Activated T-cell treated with anti-CD3 and anti-CD28 coated beads for 4 hours (primary cell): ENCODE results near the gene GGACT.
"Not testable (repeated sequence)": the region's sequence is repeated elsewhere in the genome, so short reads cannot be mapped to it uniquely, and the experiment has no call there.

ENCODE experiments used
- DNase-seq: peaks from one replicate; pipeline ENCODE4 v3.0.0-alpha.2; 2020

Gene GGACT

DNA sequence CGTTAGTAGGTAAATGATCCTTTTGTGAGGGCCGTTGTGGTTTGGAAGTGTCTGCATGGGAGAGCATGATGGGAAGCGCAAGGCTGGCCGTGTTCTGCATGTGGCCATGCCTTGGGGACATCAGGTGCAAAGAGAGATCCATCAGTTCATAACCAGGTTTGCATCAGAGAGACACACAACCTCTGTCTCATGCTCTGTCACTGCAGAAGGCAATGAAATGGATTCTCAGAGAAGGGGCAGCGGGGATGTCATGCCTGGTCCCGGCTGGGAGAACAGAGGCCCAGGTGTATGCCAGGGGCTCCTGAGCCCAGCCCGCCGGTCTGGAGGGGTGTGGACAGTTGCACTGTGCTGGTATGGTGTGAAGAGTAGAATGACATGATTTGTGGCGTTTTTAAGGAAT lies 60.2 kb downstream of the GGACT start:
- DNase-seq, result no peak

DNA sequence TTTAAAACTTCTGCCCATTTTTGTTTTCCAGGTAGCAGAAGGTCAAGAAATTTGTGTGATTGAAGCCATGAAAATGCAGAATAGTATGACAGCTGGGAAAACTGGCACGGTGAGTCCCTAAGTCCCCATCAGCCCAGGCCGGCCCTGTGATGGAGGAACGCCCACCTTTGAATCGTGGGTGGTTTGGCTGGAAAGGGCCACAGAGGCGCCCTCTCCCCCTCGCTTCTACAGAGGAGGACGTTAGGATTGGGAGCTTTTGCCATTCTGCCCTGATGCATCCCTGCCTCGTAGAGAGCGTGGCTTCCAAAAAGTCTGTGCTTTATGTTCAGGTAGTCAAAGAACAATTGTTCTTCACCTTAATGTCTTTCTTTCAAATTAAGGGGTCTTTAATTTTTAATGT lies 60.9 kb downstream of the GGACT start:
- no peak for DNase-seq

DNA sequence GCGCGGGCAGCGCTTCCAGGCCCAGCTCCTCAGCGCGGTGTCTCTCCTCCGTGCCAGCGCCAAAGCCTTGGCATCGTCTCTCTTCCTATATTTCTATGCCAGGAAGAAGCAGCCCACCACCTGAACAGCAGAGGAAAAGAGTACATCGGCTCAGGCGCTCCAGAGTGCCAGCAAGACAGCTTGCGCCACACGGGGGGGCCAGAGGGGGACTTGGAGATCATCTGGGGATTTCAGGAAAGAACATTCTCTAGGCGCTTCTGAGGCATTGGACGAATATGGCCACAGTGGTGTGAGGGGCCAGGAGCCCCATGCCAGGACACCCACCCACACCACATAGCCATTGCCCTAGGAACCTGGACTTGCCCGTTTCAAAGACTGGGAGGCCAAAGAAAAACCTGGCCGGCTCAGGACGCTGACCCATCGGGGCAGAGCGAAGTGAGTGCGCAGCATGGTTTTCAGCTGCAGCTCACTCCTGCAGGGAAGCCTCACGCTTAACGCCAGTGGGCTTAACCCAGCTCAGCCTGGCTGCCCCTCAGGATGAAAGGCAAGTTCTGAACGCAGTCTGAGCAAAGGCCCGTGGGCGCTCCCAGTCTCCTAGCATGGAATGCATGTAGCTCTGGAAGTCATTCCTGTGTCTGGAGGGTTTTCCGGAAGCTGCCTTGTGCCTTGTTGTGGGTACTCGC lies 62.1 kb downstream of the GGACT start:
- DNase-seq, result no peak

DNA sequence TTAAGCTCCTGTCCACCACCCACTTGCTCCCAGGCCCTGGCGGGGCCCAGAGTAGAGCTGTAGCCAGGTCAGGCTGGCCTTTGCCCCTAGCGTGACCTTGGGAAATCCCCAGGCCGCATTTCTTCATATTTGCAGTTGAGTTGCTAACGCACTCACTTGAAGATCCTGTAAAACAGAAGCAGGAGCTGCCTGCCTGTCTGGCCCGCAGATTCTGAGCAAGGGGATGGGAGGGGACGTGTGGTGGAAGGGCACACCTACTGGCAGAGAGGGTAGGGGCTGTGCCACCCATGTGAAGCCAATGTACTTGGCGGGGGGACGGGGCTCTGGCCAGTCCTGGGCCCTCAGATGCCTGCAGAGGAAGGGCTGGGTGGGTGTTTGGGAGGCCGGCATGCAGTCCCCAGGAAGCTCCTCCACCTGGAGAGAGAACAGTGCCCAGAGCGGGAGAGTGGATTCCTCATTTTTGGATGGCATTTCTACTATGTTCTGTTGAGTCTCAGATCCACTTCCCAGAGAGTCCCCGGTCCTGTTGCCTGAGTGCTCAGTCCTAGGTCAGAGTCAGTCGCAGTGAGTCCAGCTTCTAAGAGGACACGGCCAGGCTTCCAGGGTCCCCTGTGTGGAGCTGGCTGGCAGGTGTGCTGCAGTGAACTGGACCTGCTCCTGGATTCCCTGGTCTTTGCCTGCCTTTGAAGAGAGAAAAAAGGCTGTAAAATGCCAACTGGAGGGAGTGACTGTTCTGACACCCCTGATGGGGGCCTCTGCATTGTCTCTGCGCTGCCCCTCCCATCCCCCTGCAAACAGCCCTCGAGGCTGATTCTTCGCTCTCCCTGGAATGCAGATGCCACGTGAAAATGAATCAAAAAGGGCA lies 62.9 kb downstream of the GGACT start:
- DNase-seq, result no peak

DNA sequence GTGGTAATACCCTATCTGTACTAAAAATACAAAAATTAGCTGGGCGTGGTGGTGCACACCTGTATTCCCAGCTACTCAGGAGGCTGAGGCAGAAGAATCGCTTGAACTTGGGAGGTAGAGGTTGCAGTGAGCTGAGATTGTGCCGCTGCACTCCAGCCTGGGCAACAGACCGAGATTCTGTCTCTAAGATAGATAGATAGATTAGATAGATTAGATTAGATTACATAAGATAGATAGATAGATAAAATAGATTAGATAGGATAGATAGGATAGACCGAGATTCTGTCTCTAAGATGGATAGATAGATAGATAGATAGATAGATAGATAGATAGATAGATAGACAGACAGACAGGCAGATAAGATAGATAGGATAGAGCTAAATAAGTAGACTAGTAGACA lies 63.9 kb downstream of the GGACT start:
- DNase-seq, result not testable (repeated sequence)

DNA sequence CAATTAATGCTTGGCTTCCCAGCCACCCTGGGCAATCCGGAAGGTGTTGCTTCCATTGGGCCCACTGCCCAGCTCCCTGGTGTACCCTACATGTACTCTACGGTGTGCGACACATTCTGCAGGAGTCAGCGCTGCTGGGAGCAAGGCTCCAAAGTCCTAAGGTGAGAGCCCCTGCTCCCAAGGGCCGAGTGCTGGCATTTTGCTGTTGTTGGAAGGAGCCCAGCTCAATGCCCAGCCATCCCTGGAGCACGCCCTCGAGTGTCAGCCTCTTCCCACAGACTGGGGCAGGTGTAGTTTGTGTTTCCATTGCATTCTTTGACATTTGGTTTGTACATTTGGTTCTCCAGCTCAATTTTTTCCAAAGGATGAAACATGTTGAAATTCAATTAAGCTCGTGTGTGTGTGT lies 64.6 kb downstream of the GGACT start:
- DNase-seq, result no peak

DNA sequence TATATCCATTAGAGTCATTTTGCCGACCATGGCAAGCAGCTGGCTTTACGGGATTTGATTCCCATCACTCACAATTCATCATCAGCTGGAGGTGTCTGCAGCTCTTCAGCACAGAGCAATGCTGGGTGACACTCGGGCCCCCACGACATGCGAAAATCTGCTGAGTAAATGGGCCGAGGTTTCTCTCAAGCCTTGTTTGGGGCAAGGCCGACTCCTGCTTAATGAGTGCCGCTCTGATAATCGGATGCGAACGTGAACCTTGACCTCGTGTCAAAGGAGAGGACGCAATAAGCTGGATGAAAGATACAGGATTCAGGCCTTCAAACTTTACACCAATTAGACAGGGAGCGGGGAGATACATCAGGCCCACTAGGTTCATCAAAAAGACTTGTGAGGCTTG lies 65.2 kb downstream of the GGACT start:
- no peak for DNase-seq

DNA sequence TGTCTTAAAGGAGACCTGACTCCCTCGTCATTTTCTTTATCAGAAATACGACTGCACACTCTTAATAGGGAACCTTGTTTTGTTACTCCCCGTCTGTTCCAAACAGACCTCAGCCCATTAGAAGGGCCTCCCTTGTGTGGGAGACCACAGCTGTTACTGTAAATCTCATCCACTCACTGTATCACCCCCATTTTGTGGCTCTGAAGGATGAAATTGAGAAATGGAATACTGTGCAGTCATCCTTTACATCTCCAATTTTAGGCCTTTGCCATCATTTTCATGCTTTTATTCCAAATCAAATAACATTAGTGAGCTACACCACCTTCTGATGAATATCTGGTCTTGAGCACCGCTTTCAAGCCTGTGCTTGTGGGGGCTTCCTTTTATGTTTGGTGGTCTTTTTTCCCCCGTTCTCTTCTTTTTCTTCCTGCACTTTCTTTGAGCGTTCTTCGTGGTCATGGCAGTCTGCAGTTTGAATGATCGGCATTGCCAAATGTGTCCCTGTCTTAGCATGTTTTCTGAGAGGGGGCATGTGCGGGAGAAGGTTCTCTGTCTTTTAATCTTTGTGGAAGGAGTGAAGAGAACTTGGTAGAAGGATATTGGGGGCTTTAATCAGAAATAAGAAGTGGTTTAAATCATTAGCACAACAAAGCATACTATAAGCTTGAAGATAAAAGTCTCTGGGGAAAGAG lies 65.8 kb downstream of the GGACT start:
- no peak for DNase-seq

DNA sequence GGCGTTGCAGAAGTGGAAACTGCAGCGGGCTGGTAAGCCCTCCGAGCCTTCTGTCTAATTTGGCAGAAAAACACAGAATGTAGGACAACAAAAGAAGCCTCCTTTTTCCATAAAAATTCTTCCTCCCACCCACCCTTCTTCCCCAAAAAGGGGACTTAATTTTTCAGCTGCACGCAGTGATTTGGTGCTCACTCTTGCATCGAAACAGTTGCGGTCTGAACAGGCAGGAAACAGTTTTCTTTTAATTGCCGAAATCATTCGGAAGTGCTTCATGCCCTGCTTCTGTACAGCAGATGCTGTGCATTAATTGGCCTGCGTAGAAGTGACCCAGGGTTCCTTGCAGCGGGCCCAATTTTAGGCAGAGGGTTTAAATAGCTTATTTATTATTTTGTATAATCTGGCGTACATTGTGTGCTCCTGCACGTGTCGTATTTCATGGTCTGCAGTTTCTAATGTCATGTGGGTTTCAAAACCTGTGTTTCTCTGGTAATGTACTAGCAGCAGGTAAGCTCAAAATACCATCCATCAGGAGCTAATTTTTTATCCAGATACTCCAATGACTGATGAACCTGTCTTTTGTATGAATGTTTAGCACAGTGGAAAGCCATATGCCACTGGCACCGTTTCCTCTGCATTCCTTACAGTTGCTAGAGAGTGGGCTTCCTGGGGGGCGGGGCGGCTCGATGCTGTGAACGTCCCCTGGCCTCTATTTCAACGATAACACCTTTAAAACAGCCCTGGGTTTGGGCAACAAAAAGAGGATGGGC lies 66.6 kb downstream of the GGACT start:
- DNase-seq, result no peak

DNA sequence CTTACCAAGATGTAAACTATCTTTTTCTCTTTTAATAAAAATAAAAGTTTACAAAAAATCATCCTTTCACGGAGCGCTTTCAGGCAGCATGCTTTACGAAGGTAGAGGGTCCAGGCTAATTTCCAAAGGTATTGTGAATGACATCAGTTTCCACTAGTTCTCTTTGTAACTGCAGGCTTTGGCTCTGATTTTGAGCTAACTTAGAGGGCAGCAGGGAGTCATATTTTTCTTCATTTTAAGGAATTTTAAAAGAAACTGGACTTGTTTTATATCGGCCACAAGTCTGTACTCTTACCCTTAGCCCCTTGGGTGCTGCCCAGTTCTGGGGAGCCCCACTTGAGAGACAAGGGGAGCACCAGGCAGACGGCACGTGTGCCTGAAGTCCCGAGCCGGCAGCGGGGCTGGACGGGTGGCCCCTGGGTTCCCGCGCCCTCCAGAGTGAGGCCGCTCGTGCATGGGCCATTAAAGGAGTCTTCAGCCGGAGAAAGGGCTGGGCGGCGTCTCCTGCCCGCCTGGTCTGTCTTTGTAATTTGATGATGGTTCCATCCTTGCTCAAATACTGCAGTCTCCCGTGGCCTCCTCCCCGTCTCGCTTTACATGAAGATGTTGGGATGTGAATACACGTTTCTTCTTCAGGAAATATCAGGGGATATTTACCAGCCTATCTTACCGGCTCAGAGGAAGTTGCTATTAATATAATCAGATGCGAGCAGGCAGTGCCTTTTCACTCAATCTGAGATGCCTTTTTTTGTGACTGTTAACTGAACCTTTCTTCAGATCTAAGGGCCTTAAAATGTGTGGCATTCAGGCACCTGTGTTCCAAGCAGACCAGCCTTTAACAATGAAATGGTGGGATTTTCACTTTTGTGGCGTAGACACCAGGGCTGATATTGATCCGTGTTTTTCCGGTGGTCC lies 67.4 kb downstream of the GGACT start:
- DNase-seq, result no peak

DNA sequence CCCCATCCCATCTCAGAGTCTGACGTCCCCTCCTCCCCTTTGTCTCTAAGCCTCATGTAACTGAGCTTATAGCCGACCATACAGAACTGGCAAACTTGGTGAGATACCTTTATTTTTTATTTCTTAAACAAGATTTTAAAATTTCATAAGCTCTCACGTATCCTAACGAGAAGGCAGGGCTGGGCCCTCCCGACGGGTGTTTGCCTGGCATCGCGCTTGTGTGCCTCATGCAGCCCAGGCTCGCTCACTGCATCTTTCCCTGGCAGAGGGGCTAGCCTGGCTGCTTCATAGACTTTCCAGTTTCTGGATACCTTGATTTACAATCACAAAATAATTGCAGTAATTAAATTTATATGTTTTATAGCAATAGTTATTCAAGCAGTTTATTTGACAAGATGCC lies 69.0 kb downstream of the GGACT start:
- no peak for DNase-seq

DNA sequence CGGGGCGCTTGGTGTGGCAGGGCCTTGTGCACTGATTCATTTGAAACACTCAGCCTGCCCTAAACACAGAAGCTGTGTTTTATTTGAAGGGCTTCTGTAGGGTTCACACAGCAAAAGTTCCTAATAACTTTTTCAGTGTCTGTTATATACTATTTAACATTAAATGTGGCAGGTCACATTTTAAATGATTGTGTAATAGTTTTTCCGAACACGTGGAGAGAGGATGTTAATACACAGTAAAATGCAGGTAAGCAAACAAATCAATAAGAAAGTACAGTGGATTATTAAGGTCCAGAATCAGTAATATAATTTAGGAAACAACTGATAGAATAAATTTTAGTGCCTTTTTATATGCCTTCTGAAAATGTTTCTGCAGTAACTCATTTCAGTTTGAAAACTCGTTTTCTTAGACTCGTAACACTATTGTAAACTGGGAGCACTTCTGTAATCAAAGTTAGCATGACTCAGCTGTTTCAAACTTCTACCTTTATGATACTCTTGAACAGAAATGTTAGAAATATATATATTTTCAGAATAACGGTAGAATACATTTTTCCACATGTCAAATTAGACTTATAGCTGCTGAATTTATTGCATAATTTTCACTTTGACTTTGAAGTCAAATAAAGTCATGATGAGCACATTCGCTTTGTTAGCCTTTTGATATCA lies 70.1 kb downstream of the GGACT start:
- DNase-seq, result no peak

DNA sequence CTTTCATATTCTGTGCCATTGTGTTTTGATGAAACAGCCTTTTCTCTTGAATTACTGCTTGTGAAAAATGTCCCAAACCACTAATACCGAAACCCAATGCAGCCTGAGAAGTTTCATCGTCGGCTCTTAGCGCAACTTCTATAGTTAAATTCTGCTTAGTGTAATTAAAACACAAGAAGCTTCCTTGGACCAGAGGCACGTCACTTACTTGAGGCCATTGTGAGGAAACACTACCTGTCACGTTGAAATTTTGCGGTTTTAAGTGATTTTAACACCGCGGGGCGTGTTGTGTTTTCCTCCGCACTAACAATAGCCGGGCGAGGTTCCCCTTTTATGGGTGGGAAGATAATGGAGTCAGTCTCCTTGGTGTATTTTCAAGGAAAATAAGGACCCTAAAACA lies 70.9 kb downstream of the GGACT start:
- no peak for DNase-seq

DNA sequence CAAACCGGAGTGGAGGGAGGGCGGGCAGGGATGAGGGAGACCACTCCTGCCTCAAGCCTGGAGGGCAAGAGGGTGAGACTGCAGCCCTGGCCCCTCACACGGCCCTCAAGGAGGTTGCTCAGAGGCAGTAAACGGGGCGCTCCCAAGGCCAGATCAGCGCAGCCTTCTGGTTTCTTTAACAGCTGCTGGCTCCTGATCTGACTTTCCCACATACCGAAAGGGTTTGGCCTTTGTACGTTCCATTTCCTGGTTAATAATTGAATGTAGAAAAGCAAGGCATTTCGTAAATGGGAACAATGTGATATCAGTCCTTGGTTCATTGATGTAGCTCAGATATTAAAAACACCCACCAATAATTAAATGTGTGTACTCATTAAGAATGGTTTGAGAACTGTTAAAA lies 71.5 kb downstream of the GGACT start:
- no peak for DNase-seq

DNA sequence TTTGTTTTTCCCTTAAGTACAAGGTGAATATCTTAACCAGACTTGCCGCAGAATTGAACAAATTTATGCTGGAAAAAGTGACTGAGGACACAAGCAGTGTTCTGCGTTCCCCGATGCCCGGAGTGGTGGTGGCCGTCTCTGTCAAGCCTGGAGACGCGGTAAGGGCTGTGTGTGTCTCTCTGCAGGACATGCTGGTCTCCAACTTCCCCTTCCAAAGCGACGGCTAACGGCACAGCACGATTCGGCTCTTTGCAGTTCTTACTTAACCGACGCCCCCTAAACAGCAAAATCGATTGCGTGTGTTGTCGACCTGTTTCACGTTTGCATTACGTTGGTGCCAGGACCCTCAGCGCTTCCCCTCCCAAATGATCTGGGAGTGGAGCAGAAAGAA lies 73.2 kb downstream of the GGACT start:
- no peak for DNase-seq

DNA sequence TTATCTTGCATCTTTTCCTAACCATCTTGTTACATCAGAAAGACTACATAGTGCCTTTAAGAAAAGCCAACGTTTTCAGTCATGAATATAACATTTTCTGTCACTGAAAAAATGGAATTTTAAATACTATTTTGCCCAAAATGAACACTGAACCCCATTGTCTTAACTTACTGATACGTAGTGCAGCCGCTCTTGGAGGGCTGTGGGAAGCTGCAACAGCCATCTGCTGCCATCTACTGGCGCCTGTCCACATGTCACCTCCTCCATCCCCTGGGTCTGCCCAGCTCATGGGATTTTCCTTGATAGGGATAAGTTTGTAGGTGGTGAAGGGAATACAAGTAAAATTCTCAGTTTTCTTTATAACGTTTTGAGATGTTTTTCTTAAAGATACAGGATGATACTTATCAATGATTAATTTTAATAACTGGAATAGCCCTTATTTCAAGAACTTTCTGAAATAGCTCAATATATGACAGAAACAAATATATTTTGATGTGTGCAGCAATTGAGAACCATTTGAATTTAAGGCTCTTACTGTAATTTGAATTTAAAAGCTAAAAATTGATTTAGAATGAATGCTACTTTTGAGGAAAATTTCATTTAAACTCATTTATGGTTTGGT lies 73.7 kb downstream of the GGACT start:
- peak; percentile 64 for DNase-seq

DNA sequence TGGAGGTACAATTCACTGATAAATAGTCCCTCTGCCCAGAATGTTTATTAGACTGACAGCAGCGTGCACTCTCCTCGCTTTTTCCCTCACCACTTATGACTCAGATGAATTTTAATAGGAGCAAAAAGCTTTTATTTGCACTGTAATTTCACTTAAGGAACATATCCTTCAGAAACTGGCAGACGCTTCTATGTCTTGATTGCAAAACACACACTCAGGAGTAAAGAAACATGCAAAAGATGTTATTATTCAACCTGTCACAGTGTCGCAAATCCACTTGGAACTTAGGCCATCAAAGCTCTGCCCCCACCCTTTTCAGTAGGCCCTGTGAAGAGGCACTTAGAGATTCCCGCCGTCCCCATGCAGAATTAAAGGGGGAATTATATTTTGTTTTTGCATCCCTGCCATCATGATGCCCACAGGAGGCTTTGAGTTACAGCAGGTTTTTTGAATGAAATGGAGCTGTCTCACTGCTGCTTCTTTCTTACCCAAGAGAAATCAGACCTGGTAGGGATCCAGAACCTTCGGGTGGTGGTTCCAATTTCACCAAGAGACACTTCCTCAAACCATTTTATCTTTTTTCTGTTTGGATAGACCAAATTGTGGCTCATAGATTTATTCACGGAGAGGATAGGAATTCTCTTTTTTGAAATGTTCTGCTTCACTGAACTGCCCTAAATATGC lies 74.5 kb downstream of the GGACT start:
- no peak for DNase-seq

DNA sequence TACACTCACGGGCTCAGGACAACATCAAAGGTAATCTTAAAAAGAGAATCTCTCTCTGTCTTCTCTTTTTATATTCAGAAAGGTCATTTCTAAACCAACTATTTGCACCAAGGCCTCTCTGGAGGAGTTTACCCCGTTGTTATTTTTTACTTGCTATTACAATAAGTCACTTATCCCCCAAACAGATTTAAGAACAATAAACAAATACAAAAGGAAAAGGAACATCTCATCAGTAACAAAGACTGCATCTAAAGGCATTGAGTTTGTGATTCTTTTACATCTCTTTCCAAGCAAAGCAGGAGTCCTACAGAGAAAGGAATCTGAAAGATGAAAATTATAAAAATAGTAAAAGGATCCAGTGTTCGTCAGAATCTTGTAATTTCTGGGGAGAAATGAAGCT lies 75.4 kb downstream of the GGACT start:
- no peak for DNase-seq

DNA sequence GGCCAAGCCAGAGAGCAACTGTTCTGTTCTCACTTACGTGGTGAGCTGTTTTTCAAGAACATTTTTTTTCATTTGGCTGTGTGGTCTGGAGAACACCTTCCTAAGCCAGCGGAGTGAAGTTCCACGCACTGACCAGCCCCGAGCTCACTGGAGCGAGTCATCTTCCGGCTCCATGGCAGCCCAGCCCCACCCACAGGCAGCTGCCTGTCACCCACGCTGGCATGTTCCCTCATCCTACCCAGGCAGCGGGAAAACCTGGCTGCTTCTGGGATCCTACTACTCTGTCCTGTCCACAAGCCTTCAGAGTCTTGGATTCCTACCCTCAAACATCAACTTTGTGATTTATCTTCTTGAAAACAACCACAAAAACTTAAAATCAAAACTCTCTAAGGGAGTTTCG lies 76.2 kb downstream of the GGACT start:
- DNase-seq, result no peak

DNA sequence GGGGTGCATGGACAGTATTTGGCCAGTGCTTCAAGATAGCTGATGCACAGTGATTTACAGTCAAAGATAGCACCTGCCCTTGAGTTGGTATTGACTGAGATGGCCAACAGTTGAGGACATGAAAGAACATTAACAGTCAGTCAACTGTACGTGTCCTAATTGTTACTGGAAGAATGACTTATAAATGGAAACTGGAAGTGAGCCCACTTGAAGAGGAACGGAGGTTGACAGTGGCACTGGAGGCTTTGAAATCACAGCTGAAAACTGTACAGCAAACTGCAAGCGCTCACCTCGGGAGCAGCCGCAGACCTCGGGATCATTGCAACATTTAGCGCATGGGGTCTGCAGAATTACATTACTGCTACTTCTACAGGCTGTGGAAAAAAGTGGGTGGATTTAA lies 77.1 kb downstream of the GGACT start:
- DNase-seq, result no peak
